ENCODE measurements around the gene ZNF84. TPM values are rescaled to one million over a fixed set of nuclear protein-coding genes. Genes with fewer than 3 reads are reported as not detected.

The ZNF84 gene
- total RNA-seq, 1 experiment from 2014 or later, result 7.6 TPM

Other genes with a start within 250 kb of the ZNF84 start
- gene GOLGA3, start 208.6 kb upstream of the ZNF84 start, total RNA-seq (2014; rRNA removed; shearing (Covaris generic)), result 21.1 and 37.3 TPM in 2 replicates
- 6.4 and 11.9 TPM in 2 replicates for gene CHFR, start 149.9 kb upstream of the ZNF84 start, total RNA-seq (2014; rRNA removed; shearing (Covaris generic))
- 1.3 and 4.2 TPM in 2 replicates for gene ZNF605, start 81.2 kb upstream of the ZNF84 start, total RNA-seq (2014; rRNA removed; shearing (Covaris generic))
- 4.1 TPM in 2 replicates for gene ZNF26, start 51.1 kb upstream of the ZNF84 start, total RNA-seq (2014; rRNA removed; shearing (Covaris generic))
- gene ZNF140, start 43.4 kb downstream of the ZNF84 start, total RNA-seq (2014; rRNA removed; shearing (Covaris generic)), result 9.8 and 17.0 TPM in 2 replicates
- gene ZNF891, start 92.8 kb downstream of the ZNF84 start, total RNA-seq (2014; rRNA removed; shearing (Covaris generic)), result 0.43 and 0.47 TPM in 2 replicates
- 1.4 and 3.0 TPM in 2 replicates for gene ZNF10, start 93.1 kb downstream of the ZNF84 start, total RNA-seq (2014; rRNA removed; shearing (Covaris generic))
- 12.9 and 16.9 TPM in 2 replicates for gene ZNF268, start 144.0 kb downstream of the ZNF84 start, total RNA-seq (2014; rRNA removed; shearing (Covaris generic))
- gene ANHX, start 198.4 kb downstream of the ZNF84 start, total RNA-seq (2014; rRNA removed; shearing (Covaris generic)), result not detected in 2 replicates

Data from H4 (cell line).